BJ (cell line): ENCODE data around the gene POM121L2. TPM values are rescaled to one million over a fixed set of nuclear protein-coding genes. Genes with fewer than 3 reads are reported as not detected.

Experiments
- CTCF ChIA-PET: fragments of 350-600 bp; formaldehyde crosslinking; extraction: SDS; loops from one replicate; lab custom pipeline; 2021; ENCODE audit warnings: antibody characterized with exemption, inconsistent platforms; lab: Yijun Ruan, JAX
- POLR2A ChIA-PET: fragments of 300-600 bp; sonication (Branson Sonifier 250); formaldehyde crosslinking; extraction: SDS; loops from one replicate; lab custom pipeline; 2021; ENCODE audit warnings: antibody characterized with exemption; lab: Charles Lee
- DNase-seq: peaks from one replicate; pipeline ENCODE4 v3.0.0-alpha.2; 2011; ENCODE audit warnings: low read depth
- H3K27me3 ChIP-seq: 2 replicates; pipeline ENCODE4 v1.6.0; 2011; ENCODE audit warnings: low read length; ENCODE audit not compliant: control insufficient read depth, insufficient read depth
- H3K36me3 ChIP-seq: 2 replicates; pipeline ENCODE4 v1.5.1; 2011; ENCODE audit warnings: low read length; ENCODE audit not compliant: control insufficient read depth, insufficient read depth
- H3K4me3 ChIP-seq: 2 replicates; pipeline ENCODE4 v1.5.1; 2011; ENCODE audit warnings: low read depth, mild to moderate bottlenecking, control low read depth, low read length
- CTCF ChIP-seq: IDR thresholded peaks from 2 replicates; pipeline ENCODE4 v1.5.1; 2011; ENCODE audit warnings: low read depth, mild to moderate bottlenecking, control low read depth, inconsistent platforms, low read length, moderate library complexity; ENCODE audit not compliant: insufficient read depth
- polyA plus RNA-seq: library from polyadenylated mRNA; depleted of rRNA; stranded (reverse); fragments of >200 nt; gene quantifications from 2 replicates; pipeline ENCODE4 v1.2.3, GENCODE V29; 2011; rRNA removed

POM121L2 gene
- polyA plus RNA-seq, 1 experiment = not detected

- no peak for DNase-seq
- TF ChIP-seq CTCF = no peak
- Histone ChIP-seq H3K4me3 (no peak overlapping the region), H3K27me3 (peaks cover 3% of the 10 kb centered on the region; the same call in 1 of the 2 replicates), H3K36me3 (no peaks in the 10 kb centered on the region)
- ChIA-PET POLR2A (no interaction called here), CTCF (no interaction called here)
Observed at GRCh38 chr6:27260836-27261375, 51.2 kb downstream of the POM121L2 start.

GRCh38 chr6:27260369-27260768 is 51.7 kb downstream of the POM121L2 start:
- no peak for TF ChIP-seq CTCF
- no peaks in the 10 kb centered on the region for H3K36me3 ChIP-seq
- ChIA-PET CTCF (no interaction called here), POLR2A (no interaction called here)
- H3K4me3 ChIP-seq = no peak overlapping the region
- H3K27me3 ChIP-seq = peaks cover 3% of the 10 kb centered on the region; the same call in 1 of the 2 replicates
- DNase-seq = no peak

Other genes with a start within 250 kb of the POM121L2 start
- 0.21 and 0.23 TPM in 2 replicates for gene PRSS16, start 64.6 kb downstream of the POM121L2 start, polyA plus RNA-seq
- gene ZNF391, start 76.5 kb upstream of the POM121L2 start, polyA plus RNA-seq = 0.27 and 0.50 TPM in 2 replicates
- 1.8 and 3.4 TPM in 2 replicates for gene ZNF184, start 160.8 kb upstream of the POM121L2 start, polyA plus RNA-seq